GM20000 (cell line): ENCODE results near the gene IGSF9.

ENCODE experiments used
- DNase-seq: peaks from one replicate; pipeline ENCODE4 v3.0.0; 2012; ENCODE audit warnings: low spot score
- CTCF ChIP-seq: IDR thresholded peaks from 2 replicates; pipeline ENCODE4 v1.5.1; 2012; ENCODE audit warnings: mild to moderate bottlenecking, control low read depth; ENCODE audit errors: extremely low read depth, missing control alignments

IGSF9 gene

GRCh38 chr1:159879977-159880376, 65.4 kb downstream of the IGSF9 start:
- no peak for DNase-seq
- no peak for TF ChIP-seq CTCF

GRCh38 chr1:159879136-159879535, 66.3 kb downstream of the IGSF9 start:
- TF ChIP-seq CTCF = no peak
- DNase-seq = no peak

- no peak for DNase-seq
- no peak for TF ChIP-seq CTCF
Measured at GRCh38 chr1:159877695-159878444, 67.5 kb downstream of the IGSF9 start.
